GM13977 (cell line): ENCODE results near the gene EXOSC9.

Source experiments
- DNase-seq: peaks from one replicate; pipeline ENCODE4 v3.0.0; 2012; ENCODE audit warnings: low spot score
- in situ Hi-C: fragments of 300-500 bp; cut with MboI; formaldehyde crosslinking; loops from one replicate; pipeline ENCODE4 v1.12.0; 2022; ENCODE audit warnings: low sequenced_read_pairs, low pct_unique_long_range_greater_than_20kb, mixed read lengths, inconsistent platforms; ENCODE audit not compliant: unreplicated experiment
- TF ChIP-seq, protein P1 (sequence below): IDR thresholded peaks from 2 replicates; pipeline ENCODE4 v1.5.1; 2012; ENCODE audit warnings: mild to moderate bottlenecking, control low read depth; ENCODE audit not compliant: insufficient read depth; ENCODE audit errors: extremely low read depth, missing control alignments

The EXOSC9 gene

GRCh38 chr4:121806411-121806810, 5.3 kb downstream of the EXOSC9 start:
- in situ Hi-C loops = no loop called here
- DNase-seq = no peak
- TF ChIP-seq, protein P1, sequence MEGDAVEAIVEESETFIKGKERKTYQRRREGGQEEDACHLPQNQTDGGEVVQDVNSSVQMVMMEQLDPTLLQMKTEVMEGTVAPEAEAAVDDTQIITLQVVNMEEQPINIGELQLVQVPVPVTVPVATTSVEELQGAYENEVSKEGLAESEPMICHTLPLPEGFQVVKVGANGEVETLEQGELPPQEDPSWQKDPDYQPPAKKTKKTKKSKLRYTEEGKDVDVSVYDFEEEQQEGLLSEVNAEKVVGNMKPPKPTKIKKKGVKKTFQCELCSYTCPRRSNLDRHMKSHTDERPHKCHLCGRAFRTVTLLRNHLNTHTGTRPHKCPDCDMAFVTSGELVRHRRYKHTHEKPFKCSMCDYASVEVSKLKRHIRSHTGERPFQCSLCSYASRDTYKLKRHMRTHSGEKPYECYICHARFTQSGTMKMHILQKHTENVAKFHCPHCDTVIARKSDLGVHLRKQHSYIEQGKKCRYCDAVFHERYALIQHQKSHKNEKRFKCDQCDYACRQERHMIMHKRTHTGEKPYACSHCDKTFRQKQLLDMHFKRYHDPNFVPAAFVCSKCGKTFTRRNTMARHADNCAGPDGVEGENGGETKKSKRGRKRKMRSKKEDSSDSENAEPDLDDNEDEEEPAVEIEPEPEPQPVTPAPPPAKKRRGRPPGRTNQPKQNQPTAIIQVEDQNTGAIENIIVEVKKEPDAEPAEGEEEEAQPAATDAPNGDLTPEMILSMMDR = no peak

- in situ Hi-C loops = no loop called here
- TF ChIP-seq, protein P1 = no peak
- no peak for DNase-seq
Measured at GRCh38 chr4:121811122-121811521, 10.0 kb downstream of the EXOSC9 start.

DNA sequence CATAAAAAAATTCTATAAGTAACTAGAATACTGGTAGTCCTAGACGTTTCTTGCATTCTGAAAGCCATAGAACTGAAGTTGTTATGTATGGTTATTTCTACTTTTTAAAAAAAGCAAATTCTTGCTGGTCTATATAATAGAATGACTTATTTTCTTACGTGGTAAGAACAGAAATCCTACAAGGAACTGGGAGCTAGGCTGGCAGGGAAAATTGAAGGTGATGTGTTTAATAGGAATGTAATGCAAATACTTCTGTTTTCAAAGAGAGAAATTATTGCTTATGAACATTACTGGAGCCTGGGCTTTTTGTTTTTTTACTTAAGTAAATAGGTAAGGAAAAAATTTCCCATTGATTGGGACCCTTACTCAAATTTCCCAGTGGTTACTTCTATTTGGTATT, 13.6 kb downstream of the EXOSC9 start:
- in situ Hi-C loops = no loop called here
- TF ChIP-seq, protein P1 = no peak
- DNase-seq = no peak

- no peak for DNase-seq
- TF ChIP-seq, protein P1 = no peak
- in situ Hi-C loops = no loop called here
Measured at GRCh38 chr4:121817006-121817405, 15.9 kb downstream of the EXOSC9 start.

DNA sequence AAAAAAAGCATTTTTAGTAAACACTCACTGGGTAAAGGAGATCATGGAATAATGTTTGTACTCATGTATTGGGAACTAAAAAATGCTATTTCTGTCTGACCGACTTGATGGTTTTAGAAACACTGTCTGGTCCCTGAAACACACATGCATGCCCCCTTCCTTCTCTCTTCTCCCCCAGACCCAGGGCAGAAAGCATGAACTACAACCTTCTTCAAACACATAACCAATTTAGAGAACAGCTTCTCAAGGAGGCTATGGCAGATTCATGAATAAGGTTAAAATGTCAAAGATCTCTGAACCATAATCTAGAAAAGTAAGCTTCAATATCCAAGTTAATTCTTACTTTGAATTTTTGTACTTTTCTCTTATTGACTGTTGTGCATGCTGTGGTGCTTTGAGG, 16.6 kb downstream of the EXOSC9 start:
- DNase-seq = no peak
- TF ChIP-seq, protein P1 = no peak
- in situ Hi-C loops = no loop called here

DNA sequence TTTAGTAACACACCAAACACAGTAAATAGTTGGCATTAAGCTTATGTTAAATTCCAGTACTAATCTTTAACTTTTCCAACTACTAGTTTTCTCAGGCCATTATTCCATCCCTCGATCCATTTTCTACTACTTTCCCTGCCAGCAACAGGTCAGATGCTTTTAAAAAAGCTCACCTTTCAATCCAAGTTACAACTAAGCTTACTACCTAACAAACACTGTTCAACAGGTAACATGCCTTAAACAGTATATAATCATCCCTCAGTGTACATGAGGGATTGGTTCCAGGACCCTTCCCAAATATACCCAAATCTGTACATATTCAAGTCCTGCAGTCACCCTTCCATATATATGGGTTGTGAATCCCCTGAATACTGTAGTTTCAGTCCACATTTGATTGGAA, 17.1 kb downstream of the EXOSC9 start:
- no peak for DNase-seq
- in situ Hi-C loops = no loop called here
- TF ChIP-seq, protein P1 = no peak

DNA sequence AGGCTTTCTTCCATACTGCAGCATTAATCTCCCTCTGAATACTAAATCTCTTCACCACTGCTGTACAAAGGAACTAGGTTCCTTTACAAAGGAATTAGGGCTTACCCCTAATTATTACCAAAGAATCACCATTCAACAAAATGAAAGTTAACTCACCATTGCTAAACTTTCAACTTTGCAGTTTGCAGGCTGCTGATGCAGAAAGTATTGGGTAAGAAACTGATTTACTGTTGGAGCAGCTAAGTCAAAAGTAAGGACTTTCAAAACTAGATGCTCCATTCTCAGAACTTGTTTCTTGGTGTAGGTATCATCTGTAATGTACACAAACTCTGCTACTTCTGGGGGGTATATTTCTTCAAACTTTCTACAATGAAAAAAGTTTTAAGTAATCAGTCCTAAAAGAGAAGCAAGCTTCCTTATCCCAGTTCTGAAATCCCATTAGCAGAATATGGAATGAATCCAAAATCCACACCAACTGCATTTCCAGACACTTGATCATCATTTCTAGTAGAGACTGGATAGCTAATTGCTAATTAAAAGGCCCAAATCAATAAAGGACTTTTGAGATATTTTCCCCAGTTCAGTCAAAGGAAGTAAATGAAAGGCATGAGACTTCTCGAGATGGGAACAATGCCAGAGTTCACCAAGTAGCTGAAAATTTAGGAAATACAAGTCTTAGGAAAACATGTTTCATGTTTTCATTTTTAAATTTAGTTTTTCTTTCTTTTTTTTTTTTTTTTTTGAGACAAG, 18.3 kb downstream of the EXOSC9 start:
- DNase-seq = no peak
- in situ Hi-C loops = no loop called here
- TF ChIP-seq, protein P1 = no peak
